Psoas muscle (tissue), 8 donors: Measurements from ENCODE around the gene CAMTA1. TPM values are rescaled to one million over a fixed set of nuclear protein-coding genes. Genes with fewer than 3 reads are reported as not detected.

Experiments
- ATAC-seq, 4 donors: fragments of 200-7000 bp; cut with Tn5 transposase; one replicate each; pipeline ENCODE4 v1.9.1; 2020; ENCODE audit warnings: moderate library complexity in 3 of 4, mild to moderate bottlenecking in 2 of 4
- DNase-seq, 2 donors: peaks; one replicate each; pipeline ENCODE4 v3.0.0-alpha.2; 2020
- H3K27ac ChIP-seq: fragments of 200-600 bp; one replicate; pipeline ENCODE4 v1.8.0; 2022
- H3K27me3 ChIP-seq, 3 donors: fragments of 200-600 bp in 1 of 3; one replicate each; pipeline versions ENCODE4 v1.6.1 to v1.8.0; 2013 to 2022; ENCODE audit warnings: low read length in 2 of 3, mild to moderate bottlenecking in 2 of 3, moderate library complexity in 1 of 3; ENCODE audit not compliant: insufficient read depth in 3 of 3
- H3K36me3 ChIP-seq, 2 donors: fragments of 200-600 bp in 1 of 2; one replicate each; pipeline versions ENCODE4 v1.6.1 to v1.8.0; 2013 to 2022; ENCODE audit warnings: low read depth in 1 of 2, mild to moderate bottlenecking in 1 of 2, moderate library complexity in 1 of 2; ENCODE audit not compliant: insufficient read depth in 1 of 2
- H3K4me1 ChIP-seq: fragments of 200-600 bp; one replicate; pipeline ENCODE4 v1.8.0; 2022
- H3K4me3 ChIP-seq: fragments of 200-600 bp; one replicate; pipeline ENCODE4 v1.8.0; 2022; ENCODE audit warnings: mild to moderate bottlenecking
- H3K9me3 ChIP-seq: fragments of 200-600 bp; one replicate; pipeline ENCODE4 v1.8.0; 2022
- CTCF ChIP-seq: fragments of 200-600 bp; IDR thresholded peaks from one replicate; pipeline ENCODE4 v1.8.0; 2022; ENCODE audit warnings: antibody characterized with exemption
- WGBS, 3 donors: extraction: QIAGEN DNeasy Blood & Tissue Kit; methylation state at CpG; one replicate each; pipeline versions ENCODE4 v1.1.6 to v1.1.7; 2013; 5-methylcytosine and 5-hydroxymethylcytosine counted together
- intact Hi-C, 2 donors: fragments of 100-400 bp; cut with DNase I; formaldehyde crosslinking; loops; one replicate each; pipeline versions ENCODE4 v1.11.0 to v1.14.2; 2022
- polyA plus RNA-seq, 3 donors: library from polyadenylated mRNA; stranded (reverse); fragments of 200-250 nt; gene quantifications; one replicate each; pipeline ENCODE4 v1.2.3, GENCODE V29; 2013
- total RNA-seq, 4 donors: library from RNA; stranded (reverse); fragmentation: NEBNext Ultra II Directional in 2 of 4; extraction: Animal tissue kit (Norgen Biotek cat#: 25700) in 2 of 4; gene quantifications; one replicate each; pipeline versions ENCODE4 v1.2.1 to v1.2.4, GENCODE V29; 2021 to 2023
- donor health status: healthy with polysubstance abuse.
- donor health status: DM: no; HTN: no; CAD: no; lungs with moderate emphysema.
- donor health status: Bipolar disorder and iron deficiency.
- donor health status: healthy.
- donor health status: DM: yes; HTN: yes; CAD: no.
- donor health status: DM: no; HTN: no; CAD: no.
- donor health status: DM: no; HTN: no; CAD: no.
- donor health status: DM: yes; HTN: yes; CAD: no.

CAMTA1 gene
- total and polyA plus RNA-seq, 7 donors: 64.6 to 206 (median 76.5) TPM

DNA sequence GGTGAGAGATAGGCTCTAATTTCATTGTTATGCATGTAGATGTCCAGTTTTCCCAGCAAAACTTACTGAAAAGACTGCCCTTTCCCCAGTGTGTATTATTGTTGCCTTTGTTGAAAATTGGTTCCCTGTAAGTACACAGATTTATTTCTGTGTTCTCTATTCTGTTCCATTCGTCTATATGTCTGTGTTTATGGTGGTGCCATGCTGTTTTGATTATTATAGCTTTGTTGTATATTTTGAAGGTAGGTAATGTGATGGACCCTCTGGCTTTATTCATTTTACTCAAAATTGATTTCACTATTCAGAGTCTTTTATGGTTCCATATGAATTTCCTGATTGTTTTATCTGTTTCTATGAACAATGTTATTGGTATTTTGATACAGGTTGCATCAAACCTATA is 610.0 kb downstream of the CAMTA1 start:
- Histone ChIP-seq H3K27ac (no peak overlapping the region), H3K27me3 (no peaks in the 10 kb centered on the region), H3K4me1 (no peaks in the 10 kb centered on the region), H3K9me3 (peaks cover 6% of the 10 kb centered on the region), H3K4me3 (no peak overlapping the region), H3K36me3 (no peaks in the 10 kb centered on the region)
- 80 to 89% (median 88%) methylated on average over 1 of the region's 1 CpG for WGBS, 3 donors
- DNase-seq (no peak), ATAC-seq (no peak)
- no peak for TF ChIP-seq CTCF
- intact Hi-C loops: no loop called here

- no peaks in the 10 kb centered on the region for H3K36me3 ChIP-seq
Measured at GRCh38 chr1:7398982-7399381, 613.7 kb downstream of the CAMTA1 start.

DNA sequence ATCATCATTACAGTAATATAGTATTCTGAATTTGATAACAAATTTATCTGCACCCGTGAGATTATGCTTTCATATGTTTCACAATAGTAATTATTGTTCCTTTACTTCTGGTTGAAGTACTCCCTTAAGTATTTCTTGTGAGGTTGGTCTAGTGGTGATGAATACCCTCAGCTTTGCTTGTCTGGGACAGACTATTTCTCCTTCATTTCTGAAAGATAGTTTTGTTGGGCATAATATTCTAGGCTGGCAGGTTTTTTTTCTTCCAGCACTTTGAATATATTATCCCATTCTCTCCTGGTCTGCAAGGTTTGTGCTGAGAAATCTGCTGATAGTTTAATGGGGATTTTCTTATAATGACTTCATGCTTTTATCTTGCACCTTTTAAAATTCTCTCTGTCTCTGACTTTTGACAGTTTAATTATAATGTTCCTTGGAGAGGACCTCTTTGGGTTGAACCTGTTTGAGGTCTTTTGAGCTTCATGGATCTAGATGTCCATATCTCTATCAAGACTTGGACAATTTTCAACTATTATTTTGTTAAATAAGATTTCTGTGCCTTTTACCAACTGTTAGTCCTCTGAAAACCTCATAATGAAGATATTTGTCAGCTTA is 614.4 kb downstream of the CAMTA1 start:
- no peaks in the 10 kb centered on the region for H3K36me3 ChIP-seq
- intact Hi-C loops: no loop called here
- H3K9me3 ChIP-seq: peaks cover 12% of the 10 kb centered on the region
- no peak for ATAC-seq
- H3K27me3 ChIP-seq: no peaks in the 10 kb centered on the region
- no peak for TF ChIP-seq CTCF
- no peak overlapping the region for H3K27ac ChIP-seq
- WGBS, 3 donors: 90 to 94% (median 92%) methylated on average over 1 of the region's 1 CpG
- no peak for DNase-seq
- H3K4me3 ChIP-seq: no peak overlapping the region
- no peaks in the 10 kb centered on the region for H3K4me1 ChIP-seq

More at GRCh38 chr1:7398982-7399381, 613.7 kb downstream of the CAMTA1 start:
- ATAC-seq (no peak), DNase-seq (no peak)
- TF ChIP-seq CTCF: no peak
- Histone ChIP-seq H3K4me1 (no peaks in the 10 kb centered on the region), H3K27ac (no peak overlapping the region), H3K27me3 (no peaks in the 10 kb centered on the region), H3K4me3 (no peak overlapping the region), H3K9me3 (peaks cover 12% of the 10 kb centered on the region)
- intact Hi-C loops: no loop called here
- 52 to 71% (median 65%) methylated on average over 1 of the region's 1 CpG for WGBS, 3 donors

GRCh38 chr1:7400566-7400965 is 615.3 kb downstream of the CAMTA1 start:
- no peaks in the 10 kb centered on the region for H3K36me3 ChIP-seq
- intact Hi-C loops: no loop called here
- no peak overlapping the region for H3K4me3 ChIP-seq
- TF ChIP-seq CTCF: no peak
- DNase-seq: no peak
- peaks cover 11% of the 10 kb centered on the region for H3K9me3 ChIP-seq
- no peaks in the 10 kb centered on the region for H3K27me3 ChIP-seq
- 83 to 91% (median 90%) methylated on average over 1 of the region's 1 CpG for WGBS, 3 donors
- no peak for ATAC-seq
- H3K4me1 ChIP-seq: no peaks in the 10 kb centered on the region
- H3K27ac ChIP-seq: no peak overlapping the region
